Central memory CD8-positive, alpha-beta T cell (primary cell): ENCODE measurements around the gene SSR1.
"Not testable (repeated sequence)": the region's sequence is repeated elsewhere in the genome, so short reads cannot be mapped to it uniquely, and the experiment has no call there.

Experiments used
- ATAC-seq: fragments of 150-1000 bp; cut with Tn5 transposase; replicated peaks from 2 replicates; pipeline ENCODE4 v1.10.0; 2022; ENCODE audit warnings: mild to moderate bottlenecking, moderate FRiP score, moderate number of reproducible peaks; ENCODE audit not compliant: poor library complexity, severe bottlenecking; ENCODE audit errors: extremely low read depth
- DNase-seq, 2 donors: peaks; one replicate each; pipeline ENCODE4 v3.0.0; 2021; ENCODE audit warnings: low spot score in 2 of 2
- H3K27ac Mint-ChIP-seq: one replicate; pipeline ENCODE4 v1.8.0; 2022; ENCODE audit warnings: low read depth, mild to moderate bottlenecking, moderate library complexity, mixed read lengths
- H3K27me3 Mint-ChIP-seq: one replicate; pipeline ENCODE4 v1.8.0; 2022; ENCODE audit warnings: mixed read lengths
- H3K36me3 Mint-ChIP-seq: one replicate; pipeline ENCODE4 v1.8.0; 2022; ENCODE audit warnings: mild to moderate bottlenecking, moderate library complexity, mixed read lengths; ENCODE audit not compliant: insufficient read depth
- H3K4me1 Mint-ChIP-seq: one replicate; pipeline ENCODE4 v1.8.0; 2022; ENCODE audit warnings: mixed read lengths
- H3K4me3 Mint-ChIP-seq: one replicate; pipeline ENCODE4 v1.8.0; 2022; ENCODE audit warnings: mild to moderate bottlenecking, moderate library complexity, mixed read lengths
- H3K9me3 Mint-ChIP-seq: one replicate; pipeline ENCODE4 v1.8.0; 2022; ENCODE audit warnings: mixed read lengths

Gene SSR1

GRCh38 chr6:7315087-7315947 is 2.3 kb upstream of the SSR1 start:
- not testable (repeated sequence) for ATAC-seq, H3K27me3 Mint-ChIP-seq, H3K36me3 Mint-ChIP-seq, H3K27ac Mint-ChIP-seq, DNase-seq, H3K9me3 Mint-ChIP-seq
- Mint-ChIP-seq H3K4me3 (peak overlapping the region; percentile 36), H3K4me1 (peaks cover 13% of the 10 kb centered on the region)

GRCh38 chr6:7314414-7314813 is 1.4 kb upstream of the SSR1 start:
- H3K36me3 Mint-ChIP-seq = peaks cover 11% of the 10 kb centered on the region
- peak overlapping the region; percentile 97 for H3K27ac Mint-ChIP-seq
- no peak for ATAC-seq
- H3K9me3 Mint-ChIP-seq = no peaks in the 10 kb centered on the region
- H3K27me3 Mint-ChIP-seq = no peaks in the 10 kb centered on the region
- peaks cover 22% of the 10 kb centered on the region for H3K4me1 Mint-ChIP-seq
- peak overlapping the region; percentile 99 for H3K4me3 Mint-ChIP-seq
- DNase-seq = no peak

GRCh38 chr6:7313505-7314165 is 636 bp upstream of the SSR1 start:
- Mint-ChIP-seq H3K27me3 (no peaks in the 10 kb centered on the region), H3K4me3 (peak overlapping the region; percentile 99), H3K27ac (peak overlapping the region; percentile 97), H3K9me3 (no peaks in the 10 kb centered on the region), H3K36me3 (peaks cover 16% of the 10 kb centered on the region), H3K4me1 (peaks cover 28% of the 10 kb centered on the region)
- ATAC-seq (no peak), DNase-seq (no peak)

GRCh38 chr6:7311917-7312615 is 933 bp downstream of the SSR1 start:
- DNase-seq = no peak
- H3K9me3 Mint-ChIP-seq = no peaks in the 10 kb centered on the region
- peaks cover 30% of the 10 kb centered on the region for H3K36me3 Mint-ChIP-seq

GRCh38 chr6:7311176-7311575 is 1.8 kb downstream of the SSR1 start:
- peaks cover 34% of the 10 kb centered on the region for H3K36me3 Mint-ChIP-seq
- H3K4me3 Mint-ChIP-seq = peak overlapping the region; percentile 65
- H3K27ac Mint-ChIP-seq = no peak overlapping the region
- no peaks in the 10 kb centered on the region for H3K9me3 Mint-ChIP-seq
- ATAC-seq = no peak
- peaks cover 40% of the 10 kb centered on the region for H3K4me1 Mint-ChIP-seq
- no peak for DNase-seq
- no peaks in the 10 kb centered on the region for H3K27me3 Mint-ChIP-seq

More at GRCh38 chr6:7311917-7312615, 933 bp downstream of the SSR1 start:
- ATAC-seq = no peak
- Mint-ChIP-seq H3K4me3 (peak overlapping the region; percentile 99), H3K27ac (peak overlapping the region; percentile 97), H3K27me3 (no peaks in the 10 kb centered on the region), H3K4me1 (peaks cover 40% of the 10 kb centered on the region)

GRCh38 chr6:7309050-7309449 is 3.9 kb downstream of the SSR1 start:
- H3K4me3 Mint-ChIP-seq = no peak overlapping the region
- no peaks in the 10 kb centered on the region for H3K27me3 Mint-ChIP-seq
- no peak for ATAC-seq
- H3K27ac Mint-ChIP-seq = peak overlapping the region; percentile 45
- H3K9me3 Mint-ChIP-seq = no peaks in the 10 kb centered on the region
- H3K36me3 Mint-ChIP-seq = peaks cover 51% of the 10 kb centered on the region
- peaks cover 53% of the 10 kb centered on the region for H3K4me1 Mint-ChIP-seq
- no peak for DNase-seq

- H3K4me3 Mint-ChIP-seq = no peak overlapping the region
- no peaks in the 10 kb centered on the region for H3K27me3 Mint-ChIP-seq
- peak overlapping the region; percentile 22 for H3K27ac Mint-ChIP-seq
- DNase-seq = no peak
- ATAC-seq = no peak
- no peaks in the 10 kb centered on the region for H3K9me3 Mint-ChIP-seq
- H3K36me3 Mint-ChIP-seq = peaks cover 57% of the 10 kb centered on the region
- peaks cover 53% of the 10 kb centered on the region for H3K4me1 Mint-ChIP-seq
Measured at GRCh38 chr6:7307533-7307932, 5.5 kb downstream of the SSR1 start.

GRCh38 chr6:7304821-7305220 is 8.2 kb downstream of the SSR1 start:
- no peak for DNase-seq
- Mint-ChIP-seq H3K27me3 (no peaks in the 10 kb centered on the region), H3K27ac (peak overlapping the region; percentile 1), H3K4me3 (no peak overlapping the region), H3K9me3 (no peaks in the 10 kb centered on the region), H3K4me1 (peaks cover 48% of the 10 kb centered on the region), H3K36me3 (peaks cover 79% of the 10 kb centered on the region)
- ATAC-seq = no peak

- Mint-ChIP-seq H3K36me3 (peaks cover 79% of the 10 kb centered on the region), H3K4me1 (peaks cover 26% of the 10 kb centered on the region), H3K9me3 (no peaks in the 10 kb centered on the region), H3K27ac (peak overlapping the region; percentile 11), H3K27me3 (no peaks in the 10 kb centered on the region), H3K4me3 (no peak overlapping the region)
- DNase-seq = no peak
- no peak for ATAC-seq
Measured at GRCh38 chr6:7301702-7302101, 11.3 kb downstream of the SSR1 start.

GRCh38 chr6:7300926-7301325 is 12.1 kb downstream of the SSR1 start:
- H3K27me3 Mint-ChIP-seq = no peaks in the 10 kb centered on the region
- ATAC-seq = no peak
- H3K9me3 Mint-ChIP-seq = no peaks in the 10 kb centered on the region
- H3K36me3 Mint-ChIP-seq = peaks cover 82% of the 10 kb centered on the region
- peak overlapping the region; percentile 11 for H3K27ac Mint-ChIP-seq
- no peak overlapping the region for H3K4me3 Mint-ChIP-seq
- DNase-seq = no peak
- peaks cover 26% of the 10 kb centered on the region for H3K4me1 Mint-ChIP-seq

GRCh38 chr6:7298113-7298512 is 14.9 kb downstream of the SSR1 start:
- H3K36me3 Mint-ChIP-seq = peaks cover 71% of the 10 kb centered on the region
- no peak overlapping the region for H3K4me3 Mint-ChIP-seq
- DNase-seq (no peak), ATAC-seq (no peak)
- H3K27me3 Mint-ChIP-seq = no peaks in the 10 kb centered on the region
- no peaks in the 10 kb centered on the region for H3K9me3 Mint-ChIP-seq
- no peak overlapping the region for H3K27ac Mint-ChIP-seq
- H3K4me1 Mint-ChIP-seq = peaks cover 13% of the 10 kb centered on the region

GRCh38 chr6:7296602-7297001 is 16.4 kb downstream of the SSR1 start:
- DNase-seq (no peak), ATAC-seq (no peak)
- H3K4me1 Mint-ChIP-seq = peaks cover 17% of the 10 kb centered on the region
- H3K4me3 Mint-ChIP-seq = no peak overlapping the region
- H3K27ac Mint-ChIP-seq = peak overlapping the region; percentile 29
- H3K36me3 Mint-ChIP-seq = peaks cover 68% of the 10 kb centered on the region
- H3K27me3 Mint-ChIP-seq = no peaks in the 10 kb centered on the region
- no peaks in the 10 kb centered on the region for H3K9me3 Mint-ChIP-seq
